Mesothelial cell of epicardium (in vitro differentiated cells): ENCODE measurements around the gene MAPK4. TPM values are rescaled to one million over a fixed set of nuclear protein-coding genes. Genes with fewer than 3 reads are reported as not detected.

Experiments used
- DNase-seq, 2 experiments: peaks; one replicate each; pipeline ENCODE4 v3.0.0; 2021; ENCODE audit warnings: low spot score in 2 of 2; ENCODE audit not compliant: unreplicated experiment in 2 of 2
- H3K27ac Mint-ChIP-seq: 2 replicates; pipeline ENCODE4 v1.8.0; 2021; ENCODE audit warnings: mixed read lengths
- H3K27me3 Mint-ChIP-seq: 2 replicates; pipeline ENCODE4 v1.8.0; 2021; ENCODE audit warnings: low read depth, mixed read lengths
- H3K36me3 Mint-ChIP-seq: 2 replicates; pipeline ENCODE4 v1.8.0; 2021; ENCODE audit warnings: mixed read lengths
- H3K4me1 Mint-ChIP-seq: 2 replicates; pipeline ENCODE4 v1.8.0; 2021; ENCODE audit warnings: mixed read lengths
- H3K4me3 Mint-ChIP-seq: 2 replicates; pipeline ENCODE4 v1.8.0; 2021; ENCODE audit warnings: mild to moderate bottlenecking, moderate library complexity, mixed read lengths
- H3K9me3 Mint-ChIP-seq: 2 replicates; pipeline ENCODE4 v1.8.0; 2021; ENCODE audit warnings: mixed read lengths
- total RNA-seq: library from RNA; stranded (reverse); gene quantifications from 3 replicates; pipeline ENCODE4 v1.2.1, GENCODE V29; 2021
- TF ChIP-seq, protein P1 (sequence below): fragments of 200-600 bp; sonication (generic); IDR thresholded peaks from one replicate; pipeline ENCODE4 v1.5.0; 2021; ENCODE audit warnings: antibody characterized with exemption; ENCODE audit not compliant: unreplicated experiment

The MAPK4 gene
- total RNA-seq, 1 donor from 2014 or later, result 6.3 TPM

- Mint-ChIP-seq H3K27me3 (no peaks in the 10 kb centered on the region), H3K4me1 (peaks cover 11% of the 10 kb centered on the region), H3K9me3 (no peaks in the 10 kb centered on the region), H3K4me3 (no peak overlapping the region), H3K27ac (no peak overlapping the region), H3K36me3 (no peaks in the 10 kb centered on the region)
- TF ChIP-seq, protein P1, sequence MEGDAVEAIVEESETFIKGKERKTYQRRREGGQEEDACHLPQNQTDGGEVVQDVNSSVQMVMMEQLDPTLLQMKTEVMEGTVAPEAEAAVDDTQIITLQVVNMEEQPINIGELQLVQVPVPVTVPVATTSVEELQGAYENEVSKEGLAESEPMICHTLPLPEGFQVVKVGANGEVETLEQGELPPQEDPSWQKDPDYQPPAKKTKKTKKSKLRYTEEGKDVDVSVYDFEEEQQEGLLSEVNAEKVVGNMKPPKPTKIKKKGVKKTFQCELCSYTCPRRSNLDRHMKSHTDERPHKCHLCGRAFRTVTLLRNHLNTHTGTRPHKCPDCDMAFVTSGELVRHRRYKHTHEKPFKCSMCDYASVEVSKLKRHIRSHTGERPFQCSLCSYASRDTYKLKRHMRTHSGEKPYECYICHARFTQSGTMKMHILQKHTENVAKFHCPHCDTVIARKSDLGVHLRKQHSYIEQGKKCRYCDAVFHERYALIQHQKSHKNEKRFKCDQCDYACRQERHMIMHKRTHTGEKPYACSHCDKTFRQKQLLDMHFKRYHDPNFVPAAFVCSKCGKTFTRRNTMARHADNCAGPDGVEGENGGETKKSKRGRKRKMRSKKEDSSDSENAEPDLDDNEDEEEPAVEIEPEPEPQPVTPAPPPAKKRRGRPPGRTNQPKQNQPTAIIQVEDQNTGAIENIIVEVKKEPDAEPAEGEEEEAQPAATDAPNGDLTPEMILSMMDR, result no peak
- no peak for DNase-seq
Observed at GRCh38 chr18:50642439-50642838, 82.6 kb downstream of the MAPK4 start.

GRCh38 chr18:50644146-50644545 lies 84.3 kb downstream of the MAPK4 start:
- no peaks in the 10 kb centered on the region for H3K27me3 Mint-ChIP-seq
- H3K27ac Mint-ChIP-seq, result no peak overlapping the region
- no peaks in the 10 kb centered on the region for H3K36me3 Mint-ChIP-seq
- H3K9me3 Mint-ChIP-seq, result no peaks in the 10 kb centered on the region
- no peak overlapping the region for H3K4me3 Mint-ChIP-seq
- H3K4me1 Mint-ChIP-seq, result peaks cover 8% of the 10 kb centered on the region
- TF ChIP-seq, protein P1, result no peak
- no peak for DNase-seq

GRCh38 chr18:50644807-50645206 lies 84.9 kb downstream of the MAPK4 start:
- H3K4me1 Mint-ChIP-seq, result peaks cover 2% of the 10 kb centered on the region
- no peaks in the 10 kb centered on the region for H3K36me3 Mint-ChIP-seq
- no peak for DNase-seq

GRCh38 chr18:50647237-50647636 lies 87.3 kb downstream of the MAPK4 start:
- H3K4me3 Mint-ChIP-seq, result no peak overlapping the region
- DNase-seq, result no peak
- TF ChIP-seq, protein P1, result no peak
- no peaks in the 10 kb centered on the region for H3K4me1 Mint-ChIP-seq
- H3K36me3 Mint-ChIP-seq, result no peaks in the 10 kb centered on the region
- H3K9me3 Mint-ChIP-seq, result no peaks in the 10 kb centered on the region
- no peaks in the 10 kb centered on the region for H3K27me3 Mint-ChIP-seq
- no peak overlapping the region for H3K27ac Mint-ChIP-seq

More at GRCh38 chr18:50644807-50645206, 84.9 kb downstream of the MAPK4 start:
- Mint-ChIP-seq H3K9me3 (no peaks in the 10 kb centered on the region), H3K4me3 (no peak overlapping the region), H3K27ac (no peak overlapping the region), H3K27me3 (no peaks in the 10 kb centered on the region)
- TF ChIP-seq, protein P1, result no peak

- DNase-seq, result no peak
- no peaks in the 10 kb centered on the region for H3K9me3 Mint-ChIP-seq
- no peaks in the 10 kb centered on the region for H3K27me3 Mint-ChIP-seq
- H3K4me1 Mint-ChIP-seq, result no peaks in the 10 kb centered on the region
- H3K4me3 Mint-ChIP-seq, result no peak overlapping the region
- H3K36me3 Mint-ChIP-seq, result no peaks in the 10 kb centered on the region
- no peak overlapping the region for H3K27ac Mint-ChIP-seq
- TF ChIP-seq, protein P1, result no peak
Observed at GRCh38 chr18:50647792-50648191, 87.9 kb downstream of the MAPK4 start.

- peak in 1 of 2 experiments; percentile 42 for DNase-seq
- H3K36me3 Mint-ChIP-seq, result no peaks in the 10 kb centered on the region
- H3K27me3 Mint-ChIP-seq, result no peaks in the 10 kb centered on the region
- H3K4me1 Mint-ChIP-seq, result no peaks in the 10 kb centered on the region
- TF ChIP-seq, protein P1, result no peak
- no peaks in the 10 kb centered on the region for H3K9me3 Mint-ChIP-seq
- H3K27ac Mint-ChIP-seq, result no peak overlapping the region
- H3K4me3 Mint-ChIP-seq, result no peak overlapping the region
Observed at GRCh38 chr18:50649821-50650220, 89.9 kb downstream of the MAPK4 start.
